Esophagus squamous epithelium (tissue), 5 donors: Measurements from ENCODE around the gene DOCK2. TPM values are rescaled to one million over a fixed set of nuclear protein-coding genes. Genes with fewer than 3 reads are reported as not detected.

ENCODE experiments used
- DNase-seq: peaks from one replicate; lab custom pipeline; 2025; lab: John Stamatoyannopoulos, UW
- H3K27ac ChIP-seq, 4 donors: fragments of 200-600 bp; sonication (generic); one replicate each; pipeline ENCODE4 v1.5.1; 2016 to 2019; ENCODE audit warnings: mild to moderate bottlenecking in 1 of 4
- H3K27me3 ChIP-seq, 4 donors: fragments of 200-600 bp; sonication (generic); 1 replicate in 3 of 4; 2 replicates in 1 of 4; pipeline versions ENCODE4 v1.5.1 to v1.6.0; 2017 to 2021; ENCODE audit warnings: antibody characterized with exemption in 1 of 4
- H3K36me3 ChIP-seq, 3 donors: fragments of 200-600 bp; sonication (generic); one replicate each; pipeline ENCODE4 v1.5.1; 2016 to 2019
- H3K4me1 ChIP-seq, 3 donors: fragments of 200-600 bp; sonication (generic); one replicate each; pipeline ENCODE4 v1.5.1; 2017 to 2019
- H3K4me3 ChIP-seq, 4 donors: fragments of 200-600 bp; sonication (generic); 1 replicate in 3 of 4; 2 replicates in 1 of 4; pipeline ENCODE4 v1.5.1; 2016 to 2019; ENCODE audit warnings: mild to moderate bottlenecking in 2 of 4, moderate library complexity in 1 of 4
- H3K9me3 ChIP-seq, 3 donors: fragments of 200-600 bp; sonication (generic); one replicate each; pipeline ENCODE4 v1.5.1; 2016 to 2019
- CTCF ChIP-seq, 6 experiments: fragments of 450-650 bp in 4 of 6; fragments of 200-600 bp in 2 of 6; sonication (generic) in 2 of 6; IDR thresholded peaks; one replicate each; pipeline ENCODE4 v1.5.1; 2016 to 2019; ENCODE audit warnings: antibody characterized with exemption in 6 of 6, mild to moderate bottlenecking in 4 of 6, moderate library complexity in 4 of 6
- POLR2A ChIP-seq, 4 donors: fragments of 450-650 bp; IDR thresholded peaks; one replicate each; pipeline ENCODE4 v1.6.1; 2017; ENCODE audit warnings: antibody characterized with exemption in 4 of 4, mild to moderate bottlenecking in 4 of 4, moderate library complexity in 3 of 4
- WGBS, 2 donors: methylation state at CpG; one replicate each; pipeline ENCODE4 v1.1.5; 2018; 5-methylcytosine and 5-hydroxymethylcytosine counted together
- intact Hi-C: fragments of 100-400 bp; cut with DNase I; formaldehyde crosslinking; loops from one replicate; pipeline ENCODE4 v1.15.0; 2022
- total RNA-seq, 4 donors: library from RNA; depleted of rRNA; stranded (reverse); fragments of >200 nt; gene quantifications; one replicate each; pipeline ENCODE4 v1.1.0, GENCODE V29; 2016
- donor health status: DM: yes; HTN: yes; CAD: no.

The DOCK2 gene
- total RNA-seq, 4 donors from 2014 or later = 4.1 to 14.5 (median 10.0) TPM

- 82% methylated on average over 4 of the region's 4 CpGs for WGBS, 2 donors
- H3K4me1 ChIP-seq = no peaks in the 10 kb centered on the region
- no peaks in the 10 kb centered on the region for H3K9me3 ChIP-seq
- H3K4me3 ChIP-seq = no peak overlapping the region
- peaks cover 0 to 3% (median 0%) of the 10 kb centered on the region in 4 donors for H3K27me3 ChIP-seq
- DNase-seq = no peak
- no peak overlapping the region for H3K27ac ChIP-seq
- TF ChIP-seq CTCF (IDR thresholded peaks at IDR 0.05) (no peak), POLR2A (IDR thresholded peaks at IDR 0.05) (no peak)
- no peaks in the 10 kb centered on the region for H3K36me3 ChIP-seq
- intact Hi-C loops = no loop called here
Measured at GRCh38 chr5:169791251-169791650, 154.2 kb downstream of the DOCK2 start.

- no peak for DNase-seq
- peaks cover 0 to 3% (median 0%) of the 10 kb centered on the region in 4 donors for H3K27me3 ChIP-seq
- H3K4me1 ChIP-seq = no peaks in the 10 kb centered on the region
- 77 to 92% methylated on average over 7 to 9 of the region's 9 CpGs for WGBS, 2 donors
- H3K36me3 ChIP-seq = no peaks in the 10 kb centered on the region
- intact Hi-C loops = no loop called here
- no peaks in the 10 kb centered on the region for H3K9me3 ChIP-seq
- no peak overlapping the region for H3K27ac ChIP-seq
- H3K4me3 ChIP-seq = no peak overlapping the region
- TF ChIP-seq POLR2A (IDR thresholded peaks at IDR 0.05) (no peak), CTCF (IDR thresholded peaks at IDR 0.05) (no peak)
Measured at GRCh38 chr5:169795338-169795737, 158.3 kb downstream of the DOCK2 start.

- intact Hi-C loops = no loop called here
- H3K27me3 ChIP-seq = no peaks in the 10 kb centered on the region
- no peaks in the 10 kb centered on the region for H3K36me3 ChIP-seq
- no peak for DNase-seq
- no peak overlapping the region for H3K27ac ChIP-seq
- TF ChIP-seq POLR2A (IDR thresholded peaks at IDR 0.05) (no peak), CTCF (IDR thresholded peaks at IDR 0.05) (no peak)
- H3K4me3 ChIP-seq = no peak overlapping the region
- no peaks in the 10 kb centered on the region for H3K4me1 ChIP-seq
- H3K9me3 ChIP-seq = no peaks in the 10 kb centered on the region
- WGBS, 2 donors = 65 to 80% methylated on average over 2 of the region's 2 CpGs
Measured at GRCh38 chr5:169796731-169797130, 159.7 kb downstream of the DOCK2 start.

GRCh38 chr5:169797577-169797976 lies 160.5 kb downstream of the DOCK2 start:
- TF ChIP-seq POLR2A (IDR thresholded peaks at IDR 0.05) (no peak), CTCF (IDR thresholded peaks at IDR 0.05) (no peak)
- no peaks in the 10 kb centered on the region for H3K36me3 ChIP-seq
- H3K9me3 ChIP-seq = no peaks in the 10 kb centered on the region
- 69 to 76% methylated on average over 2 of the region's 2 CpGs for WGBS, 2 donors
- H3K4me3 ChIP-seq = no peak overlapping the region
- H3K27ac ChIP-seq = no peak overlapping the region
- no peaks in the 10 kb centered on the region for H3K27me3 ChIP-seq
- intact Hi-C loops = no loop called here
- H3K4me1 ChIP-seq = no peaks in the 10 kb centered on the region
- no peak for DNase-seq

GRCh38 chr5:169798438-169798837 lies 161.4 kb downstream of the DOCK2 start:
- intact Hi-C loops = no loop called here
- no peaks in the 10 kb centered on the region for H3K27me3 ChIP-seq
- 46 to 74% methylated on average over 2 of the region's 2 CpGs for WGBS, 2 donors

More at GRCh38 chr5:169798438-169798837, 161.4 kb downstream of the DOCK2 start:
- Histone ChIP-seq H3K27ac (no peak overlapping the region), H3K36me3 (no peaks in the 10 kb centered on the region), H3K4me3 (no peak overlapping the region), H3K4me1 (no peaks in the 10 kb centered on the region), H3K9me3 (no peaks in the 10 kb centered on the region)
- no peak for DNase-seq
- no peak for TF ChIP-seq CTCF (IDR thresholded peaks at IDR 0.05)
- TF ChIP-seq POLR2A (IDR thresholded peaks at IDR 0.05) = no peak
